ENCODE results near the gene MGRN1.

GRCh38 chr16:4626396-4626795 lies 1.8 kb downstream of the MGRN1 start:
- TF ChIP-seq TAF1 (IDR thresholded peaks at IDR 0.05; ENCODE audit: low read depth, low read length) = no peak
- TF ChIP-seq POLR2A (IDR thresholded peaks at IDR 0.05; ENCODE audit: low read depth, low read length) = no peak
- no peak for TF ChIP-seq POLR2AphosphoS5 (IDR thresholded peaks at IDR 0.05; ENCODE audit: low read depth, low read length)
- no peak for TF ChIP-seq POU2F2 (IDR thresholded peaks at IDR 0.05; ENCODE audit: low read depth, low read length)
